ENCODE results near the gene GALR3. TPM values are rescaled to one million over a fixed set of nuclear protein-coding genes. Genes with fewer than 3 reads are reported as not detected.

The GALR3 gene
- 0.28 and 0.32 TPM in 2 replicates for total RNA-seq

- peak within 1 kb of the TSS; percentile 58 for H3K4me3 Mint-ChIP-seq (ENCODE audit: low read depth)
- no peak within 1 kb of the TSS for H3K27ac Mint-ChIP-seq
- DNase-seq (ENCODE audit: low spot score), result no peak
- H3K9me3 Mint-ChIP-seq, result no peaks in the 10 kb centered on the region
- intact Hi-C loops (cut with micrococcal nuclease), result no loop called here
- peaks cover 34% of the 10 kb centered on the region for H3K27me3 Mint-ChIP-seq (ENCODE audit: low read depth)
- peaks cover 3% of the 10 kb centered on the region for H3K36me3 Mint-ChIP-seq (ENCODE audit: low read depth)
- H3K4me1 Mint-ChIP-seq (ENCODE audit: low read depth), result peaks cover 8% of the 10 kb centered on the region
These were observed at the start of gene GALR3 for GRCh38 chr22:37823134-37823985. TSS of gene GALR3 (plus strand) at chr22:37823382. CDS start at chr22:37823407, 25 bp downstream.

GRCh38 chr22:37774728-37775127, 48.5 kb upstream of the GALR3 start:
- no peak for DNase-seq (ENCODE audit: low spot score)
- peaks cover 9% of the 10 kb centered on the region for H3K36me3 Mint-ChIP-seq (ENCODE audit: low read depth)
- intact Hi-C loops (cut with micrococcal nuclease), result no loop called here
- H3K4me3 Mint-ChIP-seq (ENCODE audit: low read depth), result no peak overlapping the region
- H3K9me3 Mint-ChIP-seq, result no peaks in the 10 kb centered on the region
- no peaks in the 10 kb centered on the region for H3K27me3 Mint-ChIP-seq (ENCODE audit: low read depth)
- no peak overlapping the region for H3K27ac Mint-ChIP-seq
- no peaks in the 10 kb centered on the region for H3K4me1 Mint-ChIP-seq (ENCODE audit: low read depth)

GRCh38 chr22:37775785-37776638, 47.2 kb upstream of the GALR3 start:
- no peak overlapping the region for H3K4me3 Mint-ChIP-seq (ENCODE audit: low read depth)
- H3K27me3 Mint-ChIP-seq (ENCODE audit: low read depth), result no peaks in the 10 kb centered on the region
- H3K27ac Mint-ChIP-seq, result no peak overlapping the region
- intact Hi-C loops (cut with micrococcal nuclease), result no loop called here
- peaks cover 9% of the 10 kb centered on the region for H3K36me3 Mint-ChIP-seq (ENCODE audit: low read depth)
- DNase-seq (ENCODE audit: low spot score), result no peak
- H3K9me3 Mint-ChIP-seq, result no peaks in the 10 kb centered on the region
- no peaks in the 10 kb centered on the region for H3K4me1 Mint-ChIP-seq (ENCODE audit: low read depth)

- H3K27me3 Mint-ChIP-seq (ENCODE audit: low read depth), result no peaks in the 10 kb centered on the region
- intact Hi-C loops (cut with micrococcal nuclease), result no loop called here
These were observed 46.6 kb upstream of the GALR3 start for GRCh38 chr22:37776639-37777005.

GRCh38 chr22:37777122-37777687, 46.0 kb upstream of the GALR3 start:
- H3K27me3 Mint-ChIP-seq (ENCODE audit: low read depth), result no peaks in the 10 kb centered on the region
- H3K27ac Mint-ChIP-seq, result no peak overlapping the region
- intact Hi-C loops (cut with micrococcal nuclease), result no loop called here
- DNase-seq (ENCODE audit: low spot score), result no peak
- no peaks in the 10 kb centered on the region for H3K9me3 Mint-ChIP-seq
- peaks cover 9% of the 10 kb centered on the region for H3K36me3 Mint-ChIP-seq (ENCODE audit: low read depth)
- no peak overlapping the region for H3K4me3 Mint-ChIP-seq (ENCODE audit: low read depth)
- no peaks in the 10 kb centered on the region for H3K4me1 Mint-ChIP-seq (ENCODE audit: low read depth)

More at GRCh38 chr22:37776639-37777005, 46.6 kb upstream of the GALR3 start:
- no peaks in the 10 kb centered on the region for H3K9me3 Mint-ChIP-seq
- peaks cover 9% of the 10 kb centered on the region for H3K36me3 Mint-ChIP-seq (ENCODE audit: low read depth)
- H3K27ac Mint-ChIP-seq, result no peak overlapping the region
- no peak for DNase-seq (ENCODE audit: low spot score)
- H3K4me1 Mint-ChIP-seq (ENCODE audit: low read depth), result no peaks in the 10 kb centered on the region
- no peak overlapping the region for H3K4me3 Mint-ChIP-seq (ENCODE audit: low read depth)

- no peak for DNase-seq (ENCODE audit: low spot score)
- Mint-ChIP-seq H3K4me1 (ENCODE audit: low read depth) (no peaks in the 10 kb centered on the region), H3K27me3 (ENCODE audit: low read depth) (no peaks in the 10 kb centered on the region), H3K4me3 (ENCODE audit: low read depth) (no peak overlapping the region), H3K36me3 (ENCODE audit: low read depth) (peaks cover 3% of the 10 kb centered on the region), H3K27ac (no peak overlapping the region), H3K9me3 (no peaks in the 10 kb centered on the region)
- intact Hi-C loops (cut with micrococcal nuclease), result no loop called here
These were observed 44.7 kb upstream of the GALR3 start for GRCh38 chr22:37778370-37779009.

- intact Hi-C loops (cut with micrococcal nuclease), result no loop called here
- no peaks in the 10 kb centered on the region for H3K27me3 Mint-ChIP-seq (ENCODE audit: low read depth)
- no peak overlapping the region for H3K4me3 Mint-ChIP-seq (ENCODE audit: low read depth)
These were observed 41.6 kb upstream of the GALR3 start for GRCh38 chr22:37781434-37782059.

GRCh38 chr22:37782340-37783168, 40.6 kb upstream of the GALR3 start:
- Mint-ChIP-seq H3K27me3 (ENCODE audit: low read depth) (no peaks in the 10 kb centered on the region), H3K27ac (no peak overlapping the region), H3K36me3 (ENCODE audit: low read depth) (no peaks in the 10 kb centered on the region), H3K4me1 (ENCODE audit: low read depth) (no peaks in the 10 kb centered on the region), H3K4me3 (ENCODE audit: low read depth) (no peak overlapping the region), H3K9me3 (no peaks in the 10 kb centered on the region)
- DNase-seq (ENCODE audit: low spot score), result no peak
- intact Hi-C loops (cut with micrococcal nuclease), result no loop called here

More at GRCh38 chr22:37781434-37782059, 41.6 kb upstream of the GALR3 start:
- no peak overlapping the region for H3K27ac Mint-ChIP-seq
- H3K9me3 Mint-ChIP-seq, result no peaks in the 10 kb centered on the region
- DNase-seq (ENCODE audit: low spot score), result no peak
- no peaks in the 10 kb centered on the region for H3K36me3 Mint-ChIP-seq (ENCODE audit: low read depth)
- H3K4me1 Mint-ChIP-seq (ENCODE audit: low read depth), result no peaks in the 10 kb centered on the region

- Mint-ChIP-seq H3K27ac (no peak overlapping the region), H3K9me3 (no peaks in the 10 kb centered on the region), H3K36me3 (ENCODE audit: low read depth) (no peaks in the 10 kb centered on the region), H3K4me1 (ENCODE audit: low read depth) (no peaks in the 10 kb centered on the region), H3K4me3 (ENCODE audit: low read depth) (no peak overlapping the region), H3K27me3 (ENCODE audit: low read depth) (no peaks in the 10 kb centered on the region)
- intact Hi-C loops (cut with micrococcal nuclease), result no loop called here
- DNase-seq (ENCODE audit: low spot score), result no peak
These were observed 38.2 kb upstream of the GALR3 start for GRCh38 chr22:37784829-37785495.

GRCh38 chr22:37790234-37790633, 32.9 kb upstream of the GALR3 start:
- peaks cover 1% of the 10 kb centered on the region for H3K27me3 Mint-ChIP-seq (ENCODE audit: low read depth)
- intact Hi-C loops (cut with micrococcal nuclease), result no loop called here
- no peak overlapping the region for H3K27ac Mint-ChIP-seq
- no peaks in the 10 kb centered on the region for H3K9me3 Mint-ChIP-seq
- H3K36me3 Mint-ChIP-seq (ENCODE audit: low read depth), result no peaks in the 10 kb centered on the region
- no peak overlapping the region for H3K4me3 Mint-ChIP-seq (ENCODE audit: low read depth)
- no peaks in the 10 kb centered on the region for H3K4me1 Mint-ChIP-seq (ENCODE audit: low read depth)
- no peak for DNase-seq (ENCODE audit: low spot score)

GRCh38 chr22:37792494-37792893, 30.7 kb upstream of the GALR3 start:
- H3K4me1 Mint-ChIP-seq (ENCODE audit: low read depth), result no peaks in the 10 kb centered on the region
- no peak overlapping the region for H3K4me3 Mint-ChIP-seq (ENCODE audit: low read depth)
- H3K9me3 Mint-ChIP-seq, result no peaks in the 10 kb centered on the region
- H3K27me3 Mint-ChIP-seq (ENCODE audit: low read depth), result peaks cover 1% of the 10 kb centered on the region
- no peak for DNase-seq (ENCODE audit: low spot score)
- no peaks in the 10 kb centered on the region for H3K36me3 Mint-ChIP-seq (ENCODE audit: low read depth)
- intact Hi-C loops (cut with micrococcal nuclease), result no loop called here
- H3K27ac Mint-ChIP-seq, result no peak overlapping the region
